Right atrium auricular region (tissue), 2 donors: ENCODE data around the gene LRRK1. TPM values are rescaled to one million over a fixed set of nuclear protein-coding genes. Genes with fewer than 3 reads are reported as not detected.
A peak's percentile ranks its signal among the peaks of the same experiment; 100 is the strongest.

ENCODE experiments used
- DNase-seq: peaks from one replicate; pipeline ENCODE4 v3.0.0-alpha.2; 2019; ENCODE audit warnings: low spot score
- H3K27ac ChIP-seq, 2 donors: fragments of 200-600 bp; sonication (generic); 1 replicate in 1 of 2; 2 replicates in 1 of 2; pipeline ENCODE4 v1.5.1; 2016 to 2019
- H3K27me3 ChIP-seq, 2 donors: fragments of 200-600 bp; sonication (generic); one replicate each; pipeline versions ENCODE4 v1.5.1 to v1.6.0; 2017 to 2019
- H3K36me3 ChIP-seq: fragments of 200-600 bp; sonication (generic); one replicate; pipeline ENCODE4 v1.5.1; 2016
- H3K4me1 ChIP-seq, 2 donors: fragments of 200-600 bp; sonication (generic); one replicate each; pipeline versions ENCODE4 v1.5.1 to v1.6.0; 2017 to 2019
- H3K4me3 ChIP-seq, 2 donors: fragments of 200-600 bp; sonication (generic); 1 replicate in 1 of 2; 2 replicates in 1 of 2; pipeline ENCODE4 v1.5.1; 2017 to 2019; ENCODE audit warnings: mild to moderate bottlenecking in 1 of 2, moderate library complexity in 1 of 2
- H3K9me3 ChIP-seq, 2 donors: fragments of 200-600 bp; sonication (generic); one replicate each; pipeline ENCODE4 v1.5.1; 2019
- CTCF ChIP-seq, 2 donors: fragments of 200-600 bp; sonication (generic); IDR thresholded peaks; one replicate each; pipeline ENCODE4 v1.5.1; 2019; ENCODE audit warnings: antibody characterized with exemption in 2 of 2
- total RNA-seq, 2 donors: library from RNA; depleted of rRNA; stranded (reverse); fragments of >200 nt; gene quantifications; one replicate each; pipeline ENCODE4 v1.1.0, GENCODE V29; 2016

Gene LRRK1
- total RNA-seq, 2 donors from 2014 or later: 1.9 to 4.4 TPM

GRCh38 chr15:100923902-100924301 is 4.7 kb downstream of the LRRK1 start:
- H3K36me3 ChIP-seq: peaks cover 4% of the 10 kb centered on the region
- peaks cover 0 to 1% of the 10 kb centered on the region in 2 donors for H3K27me3 ChIP-seq
- no peaks in the 10 kb centered on the region for H3K4me1 ChIP-seq
- DNase-seq: peak; percentile 32
- no peak overlapping the region for H3K27ac ChIP-seq
- no peak overlapping the region for H3K4me3 ChIP-seq
- TF ChIP-seq CTCF (IDR thresholded peaks at IDR 0.05): no peak
- no peaks in the 10 kb centered on the region for H3K9me3 ChIP-seq

GRCh38 chr15:100924436-100924835 is 5.3 kb downstream of the LRRK1 start:
- TF ChIP-seq CTCF (IDR thresholded peaks at IDR 0.05): no peak
- Histone ChIP-seq H3K4me1 (no peaks in the 10 kb centered on the region), H3K36me3 (peaks cover 4% of the 10 kb centered on the region), H3K4me3 (no peak overlapping the region), H3K9me3 (no peaks in the 10 kb centered on the region), H3K27ac (no peak overlapping the region), H3K27me3 (no peaks in the 10 kb centered on the region)
- no peak for DNase-seq

- Histone ChIP-seq H3K36me3 (peaks cover 4% of the 10 kb centered on the region), H3K4me1 (no peaks in the 10 kb centered on the region), H3K4me3 (no peak overlapping the region), H3K27ac (no peak overlapping the region), H3K9me3 (no peaks in the 10 kb centered on the region), H3K27me3 (no peaks in the 10 kb centered on the region)
- no peak for DNase-seq
- TF ChIP-seq CTCF (IDR thresholded peaks at IDR 0.05): no peak
These were observed 6.3 kb downstream of the LRRK1 start for GRCh38 chr15:100925480-100925879.

GRCh38 chr15:100926258-100926657 is 7.1 kb downstream of the LRRK1 start:
- Histone ChIP-seq H3K27me3 (no peaks in the 10 kb centered on the region), H3K27ac (no peak overlapping the region), H3K4me3 (no peak overlapping the region), H3K4me1 (no peaks in the 10 kb centered on the region), H3K36me3 (peaks cover 4% of the 10 kb centered on the region), H3K9me3 (no peaks in the 10 kb centered on the region)
- no peak for DNase-seq
- TF ChIP-seq CTCF (IDR thresholded peaks at IDR 0.05): no peak

GRCh38 chr15:100926971-100927756 is 8.0 kb downstream of the LRRK1 start:
- H3K27me3 ChIP-seq: no peaks in the 10 kb centered on the region
- H3K4me1 ChIP-seq: no peaks in the 10 kb centered on the region
- DNase-seq: no peak
- no peak overlapping the region for H3K27ac ChIP-seq
- H3K36me3 ChIP-seq: peaks cover 4% of the 10 kb centered on the region
- no peaks in the 10 kb centered on the region for H3K9me3 ChIP-seq
- TF ChIP-seq CTCF (IDR thresholded peaks at IDR 0.05): no peak
- H3K4me3 ChIP-seq: no peak overlapping the region
